Cerebellar nuclear complex (tissue), 1 donor: ENCODE results near the gene SOX18.
A peak's percentile ranks its signal among the peaks of the same experiment; 100 is the strongest.

Experiments used
- DNase-seq, 2 experiments: peaks; one replicate each; lab custom pipeline; 2025; lab: John Stamatoyannopoulos, UW

Gene SOX18

GRCh38 chr20:64052987-64053840, 3.8 kb upstream of the SOX18 start:
- DNase-seq, result no peak

- no peak for DNase-seq
Measured at GRCh38 chr20:64052326-64052722, 2.9 kb upstream of the SOX18 start.

GRCh38 chr20:64051561-64052325, 2.3 kb upstream of the SOX18 start:
- no peak for DNase-seq

- no peak for DNase-seq
Measured at GRCh38 chr20:64051033-64051452, 1.6 kb upstream of the SOX18 start.

- DNase-seq, result no peak
Measured at GRCh38 chr20:64050261-64051032, 1.0 kb upstream of the SOX18 start.

- DNase-seq, result no peak
Measured at GRCh38 chr20:64049878-64050260, 430 bp upstream of the SOX18 start.

GRCh38 chr20:64048402-64049044, 916 bp downstream of the SOX18 start:
- no peak for DNase-seq

GRCh38 chr20:64047968-64048401, 1.5 kb downstream of the SOX18 start:
- no peak for DNase-seq

GRCh38 chr20:64047046-64047389, 2.4 kb downstream of the SOX18 start:
- DNase-seq, result no peak

- DNase-seq, result no peak
Measured at GRCh38 chr20:64045346-64046011, 4.0 kb downstream of the SOX18 start.

GRCh38 chr20:64044484-64045247, 4.8 kb downstream of the SOX18 start:
- DNase-seq, result no peak

GRCh38 chr20:64043768-64044167, 5.7 kb downstream of the SOX18 start:
- DNase-seq, result no peak

- no peak for DNase-seq
Measured at GRCh38 chr20:64042054-64042781, 7.2 kb downstream of the SOX18 start.

GRCh38 chr20:64041781-64042053, 7.7 kb downstream of the SOX18 start:
- DNase-seq, result no peak

GRCh38 chr20:64041040-64041780, 8.2 kb downstream of the SOX18 start:
- DNase-seq, result peak in 1 of 2 experiments; percentile 70

GRCh38 chr20:64040231-64041039, 9.0 kb downstream of the SOX18 start:
- no peak for DNase-seq

- no peak for DNase-seq
Measured at GRCh38 chr20:64039293-64040160, 9.9 kb downstream of the SOX18 start.
